GM18526 (cell line): ENCODE measurements around the gene TPSG1.

Experiments
- POLR2A ChIP-seq: IDR thresholded peaks from 3 replicates; pipeline ENCODE4 v1.6.1; 2011; ENCODE audit not compliant: insufficient read length; ENCODE audit errors: extremely low read depth

Gene TPSG1

GRCh38 chr16:1225051-1225451, at the start of gene TPSG1:
Gene TPSG1 (minus strand): TSS chr16:1225268. CDS start chr16:1225252, 16 bp downstream.
- no peak for TF ChIP-seq POLR2A

- no peak for TF ChIP-seq POLR2A
These were observed 49.7 kb upstream of the TPSG1 start for GRCh38 chr16:1274767-1275166.

DNA sequence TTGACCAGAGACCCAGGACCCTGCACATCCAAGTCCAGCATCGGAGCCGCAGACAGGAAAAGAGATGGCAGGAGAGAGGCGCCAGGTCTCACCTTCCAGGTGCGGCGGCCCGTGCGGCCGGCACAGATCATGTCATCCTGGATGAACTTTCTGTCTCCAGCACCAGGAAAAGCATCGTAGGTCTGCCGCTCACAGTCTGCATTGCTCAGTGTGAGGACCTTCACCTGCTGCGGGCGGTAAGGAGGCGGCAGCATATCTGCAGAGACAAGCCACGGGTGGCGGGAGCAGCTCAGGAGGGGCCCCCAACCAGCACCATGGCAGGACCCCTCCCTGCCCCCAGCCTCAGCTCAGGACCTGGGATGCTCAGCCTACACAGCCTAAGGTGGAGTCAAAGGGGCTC, 48.7 kb upstream of the TPSG1 start:
- no peak for TF ChIP-seq POLR2A

DNA sequence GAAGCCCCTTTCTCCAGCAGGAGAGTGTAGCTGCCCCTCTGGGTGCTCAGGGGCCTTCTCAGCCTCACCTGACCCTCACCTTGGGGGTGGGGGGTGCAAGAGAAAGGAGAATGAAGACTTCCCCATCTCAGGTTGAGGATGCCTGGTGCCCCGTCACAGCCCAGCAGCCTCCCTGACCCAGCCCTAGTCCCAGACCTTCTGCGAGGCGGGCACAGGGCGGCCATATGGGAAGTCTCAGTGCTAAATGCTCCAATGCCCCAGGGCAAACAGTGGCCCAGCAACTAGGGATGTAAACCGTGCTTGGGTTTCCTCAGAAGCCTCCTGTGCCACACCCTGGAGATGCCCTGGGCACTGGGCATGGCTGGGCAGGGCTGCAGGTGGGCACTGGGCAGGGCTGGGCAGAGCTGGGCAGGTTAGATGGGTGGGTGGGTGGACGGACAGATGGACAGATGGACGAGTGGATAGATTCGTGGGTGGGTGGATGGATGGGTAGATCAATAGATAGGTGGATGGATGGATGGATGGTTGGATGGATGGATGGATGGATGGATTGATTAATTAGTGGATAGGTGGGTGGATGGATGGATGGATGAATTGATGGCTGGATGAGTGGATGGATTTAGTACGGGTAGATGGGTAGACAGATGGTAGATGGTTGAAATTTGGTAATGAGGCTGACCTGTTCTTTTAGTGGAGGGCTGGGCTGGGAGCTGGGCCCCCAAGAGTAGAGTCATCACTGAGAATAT, 47.6 kb upstream of the TPSG1 start:
- no peak for TF ChIP-seq POLR2A

GRCh38 chr16:1271380-1271723, 46.3 kb upstream of the TPSG1 start:
- TF ChIP-seq POLR2A = no peak

DNA sequence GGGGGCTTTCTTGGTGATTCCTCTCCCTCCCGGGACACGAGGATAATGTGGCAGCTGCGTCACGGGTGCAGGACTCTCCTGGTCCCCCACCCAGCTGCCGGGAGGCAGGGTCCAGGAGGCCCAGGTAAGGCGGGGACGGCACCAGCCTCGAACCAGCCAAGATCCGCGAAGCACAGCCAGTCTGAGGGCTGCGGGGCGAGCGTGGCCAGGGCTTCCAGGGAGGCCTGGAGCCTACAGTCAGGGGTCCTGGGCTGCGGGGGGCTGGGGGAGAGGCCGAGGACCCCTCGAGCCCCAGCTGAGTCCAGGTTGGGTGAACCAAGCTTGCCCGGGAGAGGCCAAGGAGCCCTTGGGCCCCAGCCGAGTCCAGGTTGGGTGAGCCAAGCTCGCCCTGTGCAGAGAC, 40.8 kb upstream of the TPSG1 start:
- TF ChIP-seq POLR2A = no peak

DNA sequence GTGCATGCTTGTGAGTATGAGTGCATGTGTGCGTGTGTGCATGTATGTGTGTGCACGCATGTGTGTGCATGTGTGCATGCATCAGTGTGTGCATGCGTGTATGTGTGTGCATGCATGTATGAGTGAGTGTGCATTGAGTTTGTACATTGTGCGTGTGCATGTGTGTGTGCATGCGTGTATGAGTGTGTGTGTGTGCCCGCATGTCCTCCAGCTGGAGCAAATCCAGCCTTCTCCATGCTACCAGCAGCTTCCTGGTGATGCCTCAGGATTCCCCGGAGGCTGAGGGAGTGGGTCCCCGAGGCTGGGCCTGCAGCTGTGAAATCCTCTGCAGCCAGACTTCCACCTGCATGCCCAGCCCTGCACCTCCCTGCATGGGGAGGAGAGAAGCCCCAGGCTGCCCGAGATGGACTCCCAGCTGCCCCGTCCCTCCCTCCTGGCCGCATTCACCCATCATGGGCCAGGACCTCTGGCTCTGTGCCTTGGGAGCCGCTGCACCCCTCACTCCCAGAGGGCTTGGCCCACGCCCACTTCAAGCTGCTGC, 40.1 kb upstream of the TPSG1 start:
- no peak for TF ChIP-seq POLR2A

DNA sequence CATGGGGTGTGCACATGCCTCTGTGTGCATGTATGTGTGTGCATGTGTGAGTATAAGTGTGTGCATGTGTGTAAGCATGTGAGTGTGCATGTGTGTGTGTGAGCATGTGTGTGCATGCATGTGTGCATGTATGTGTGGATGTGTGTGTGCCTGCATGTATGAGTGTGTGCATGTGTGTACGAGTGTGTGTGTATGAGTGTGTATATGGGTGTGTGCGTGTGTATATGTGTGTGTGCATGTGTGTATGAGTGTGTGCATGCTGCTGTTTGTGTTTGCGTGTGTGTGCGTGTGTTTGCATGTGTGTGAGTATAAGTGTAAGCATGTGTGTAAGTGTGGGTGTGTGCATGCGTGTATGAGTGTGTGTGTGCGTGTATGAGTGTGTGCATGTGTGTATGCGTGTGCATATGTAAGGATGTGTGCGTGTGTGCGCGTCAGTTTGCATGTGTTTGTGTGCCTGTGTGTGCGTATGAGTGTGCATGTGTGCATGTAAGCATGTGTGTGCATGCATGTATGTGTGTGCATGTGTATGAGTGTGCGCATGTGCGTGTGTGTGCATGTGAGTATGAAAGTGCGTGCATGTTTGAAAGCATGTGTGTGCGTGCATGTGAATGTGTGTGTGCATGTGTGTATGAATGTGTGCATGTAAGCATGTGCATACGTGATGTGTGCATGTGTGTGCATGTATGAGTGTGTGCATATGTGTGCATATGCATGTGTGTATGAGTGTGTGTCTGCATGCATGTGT, 39.4 kb upstream of the TPSG1 start:
- no peak for TF ChIP-seq POLR2A

- no peak for TF ChIP-seq POLR2A
These were observed 38.7 kb upstream of the TPSG1 start for GRCh38 chr16:1263591-1264344.

DNA sequence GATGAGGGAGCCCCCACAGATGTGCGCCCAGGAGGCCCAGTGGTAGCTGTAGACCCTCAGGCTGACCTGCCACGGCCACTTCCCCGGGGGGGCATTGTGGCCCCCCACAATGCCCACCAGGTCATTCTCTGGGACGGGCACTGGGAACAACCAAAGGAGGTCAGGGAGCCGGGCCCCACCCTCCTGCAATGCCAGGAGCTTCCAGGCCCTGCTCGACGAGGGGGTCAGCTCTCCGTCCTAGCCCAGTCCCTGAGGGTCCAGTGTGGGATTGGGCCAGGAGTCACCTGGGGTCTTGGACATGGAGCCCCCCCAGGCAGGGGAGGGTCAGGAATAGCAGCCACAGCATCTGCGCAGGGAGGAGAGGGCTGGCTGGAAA, 37.8 kb upstream of the TPSG1 start:
- TF ChIP-seq POLR2A = no peak

GRCh38 chr16:1262210-1262845, 37.3 kb upstream of the TPSG1 start:
- no peak for TF ChIP-seq POLR2A

- TF ChIP-seq POLR2A = no peak
These were observed 36.2 kb upstream of the TPSG1 start for GRCh38 chr16:1261131-1261892.

DNA sequence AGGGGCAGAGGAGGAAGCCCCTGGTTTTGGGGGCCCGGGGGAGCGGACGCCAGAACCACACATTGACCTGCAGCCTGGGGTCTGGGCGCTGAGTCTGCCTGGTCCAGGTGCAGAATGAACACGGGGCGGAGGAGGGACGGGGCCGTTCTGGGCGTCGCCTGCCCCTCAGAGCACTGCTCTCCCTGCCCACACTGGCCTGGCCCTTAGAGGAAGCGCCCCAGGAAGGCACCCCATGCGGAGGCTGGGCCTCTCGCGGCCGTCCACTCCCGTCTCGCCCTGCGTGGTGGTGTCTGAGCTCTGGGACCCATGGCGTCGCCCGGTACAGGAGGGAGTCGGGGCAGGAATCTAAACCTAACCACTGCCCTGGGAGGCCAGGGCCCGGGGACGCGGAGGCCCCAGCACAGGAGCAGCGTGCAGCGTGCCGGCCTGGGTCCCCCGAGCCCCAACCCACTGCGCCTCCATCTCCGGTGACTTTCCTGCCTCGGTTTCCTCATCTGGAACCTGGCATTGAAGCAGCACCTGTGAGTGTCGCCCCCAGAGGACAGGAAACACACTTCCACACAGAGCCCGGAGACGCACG, 35.1 kb upstream of the TPSG1 start:
- TF ChIP-seq POLR2A = no peak

- TF ChIP-seq POLR2A = no peak
These were observed 34.6 kb upstream of the TPSG1 start for GRCh38 chr16:1259760-1260068.
